ENCODE data around the gene TVP23C.
"Not testable (repeated sequence)": the region's sequence is repeated elsewhere in the genome, so short reads cannot be mapped to it uniquely, and the experiment has no call there.

TVP23C gene

GRCh38 chr17:15563375-15563857 lies at the start of gene TVP23C:
TVP23C (minus strand) TSS chr17:15563483; CDS start chr17:15563448, 35 bp downstream.
- peak; percentile 82 for DNase-seq

DNA sequence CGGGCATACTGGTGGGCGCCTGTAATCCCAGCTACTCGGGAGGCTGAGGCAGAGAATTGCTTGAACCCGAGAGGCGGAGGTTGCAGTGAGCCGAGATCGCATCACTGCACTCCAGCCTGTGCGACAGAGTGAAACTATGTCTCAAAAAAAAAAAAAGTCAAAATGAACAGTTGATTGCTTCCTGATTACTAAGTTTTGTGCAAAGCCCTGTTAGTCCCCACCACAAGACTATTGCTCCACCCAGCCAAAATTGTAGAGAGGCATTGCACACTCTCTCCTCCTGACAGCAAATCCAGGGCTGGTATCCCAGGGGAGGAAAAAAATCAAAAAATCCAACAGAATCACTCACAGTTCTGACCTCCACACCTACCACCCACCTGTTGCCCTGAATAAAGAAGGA lies 29.7 kb upstream of the TVP23C start:
- DNase-seq: not testable (repeated sequence)

- DNase-seq: not testable (repeated sequence)
Observed at GRCh38 chr17:15591986-15592385, 28.7 kb upstream of the TVP23C start.

- not testable (repeated sequence) for DNase-seq
Observed at GRCh38 chr17:15590844-15591243, 27.6 kb upstream of the TVP23C start.

DNA sequence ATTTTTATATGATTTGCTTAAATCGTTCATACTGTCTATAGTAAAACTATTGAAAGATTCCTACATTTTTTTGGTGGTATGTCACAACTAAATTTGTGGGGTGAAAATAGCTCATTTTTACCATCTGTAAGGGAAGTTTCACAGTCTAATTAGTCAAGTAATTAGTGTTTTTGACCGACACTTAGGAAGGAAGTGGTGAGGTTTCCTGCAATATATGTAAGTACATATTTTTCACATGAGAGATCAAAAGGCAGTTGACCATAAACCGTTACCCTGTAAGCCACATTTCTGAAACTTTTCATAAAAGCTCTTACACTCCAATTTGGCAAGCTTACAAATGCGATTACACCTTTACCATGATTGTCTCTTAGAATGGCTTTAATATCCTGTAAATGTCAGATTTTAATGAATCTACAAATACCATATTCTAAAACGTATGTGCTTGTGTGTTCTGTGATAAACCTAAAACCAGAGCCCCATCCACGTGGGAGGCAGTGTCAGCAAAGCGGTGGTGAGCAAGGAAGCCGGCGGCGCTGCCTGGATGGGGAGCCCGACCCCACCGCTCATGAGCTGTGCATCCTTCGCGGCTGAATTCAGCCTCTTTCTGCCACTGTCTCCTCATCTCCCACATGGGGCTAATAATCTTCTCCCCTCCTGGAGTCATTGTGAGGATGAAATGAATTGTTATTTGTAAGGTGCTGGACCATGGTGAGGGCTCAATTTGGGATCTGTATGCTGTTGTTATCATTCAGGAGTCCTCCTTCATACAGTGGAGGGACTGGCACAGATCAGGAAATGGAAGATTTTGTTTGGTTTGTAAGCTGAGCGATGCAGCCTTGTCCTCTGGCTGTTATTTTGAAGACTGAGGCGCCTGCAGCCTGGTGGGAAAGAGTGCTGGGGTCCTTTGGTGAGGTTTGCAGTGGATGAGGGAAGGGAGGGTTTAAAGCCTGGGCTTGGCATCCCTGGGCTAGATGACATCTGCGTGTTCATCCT lies 26.6 kb upstream of the TVP23C start:
- DNase-seq: peak; percentile 39

- not testable (repeated sequence) for DNase-seq
Observed at GRCh38 chr17:15588017-15588416, 24.7 kb upstream of the TVP23C start.

- DNase-seq: not testable (repeated sequence)
Observed at GRCh38 chr17:15583313-15583712, 20.0 kb upstream of the TVP23C start.

DNA sequence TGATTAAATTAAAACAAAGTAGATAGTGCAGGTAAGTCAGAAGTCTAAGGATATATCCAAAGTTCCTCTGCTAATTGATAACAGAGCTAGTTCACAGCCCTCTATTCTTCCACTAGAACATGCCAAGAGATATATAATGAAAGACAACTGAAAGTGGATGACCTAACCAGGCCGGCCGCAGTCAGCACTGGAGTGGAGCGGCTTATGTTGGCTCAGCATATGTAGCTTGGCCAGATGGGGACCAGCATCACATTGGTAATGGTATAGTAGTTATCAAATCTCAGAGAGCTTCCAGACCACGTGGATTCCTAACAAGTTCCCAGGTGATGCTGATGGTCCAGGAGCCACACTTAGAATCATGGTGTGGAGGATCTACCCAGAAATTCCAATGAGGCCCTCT lies 18.2 kb upstream of the TVP23C start:
- DNase-seq: not testable (repeated sequence)

DNA sequence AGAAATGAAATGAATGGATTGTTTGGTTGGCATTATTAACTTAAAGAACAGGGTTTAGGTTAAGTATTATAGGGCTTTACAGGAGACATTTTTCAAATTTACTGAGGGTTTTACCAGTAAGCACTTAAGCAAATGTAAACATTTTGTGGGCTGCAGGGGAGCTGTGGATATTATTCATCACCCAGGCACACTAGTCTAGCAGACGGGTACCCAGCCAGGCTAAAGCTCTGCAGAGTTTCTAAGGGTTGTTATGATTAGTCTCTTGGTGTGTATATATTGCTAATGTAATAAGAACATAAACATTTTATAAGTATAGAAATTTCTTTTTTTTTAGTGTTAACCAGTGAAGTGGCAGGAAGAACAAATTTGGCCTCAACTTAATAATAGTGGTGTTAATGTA lies 13.6 kb upstream of the TVP23C start:
- DNase-seq: not testable (repeated sequence)

GRCh38 chr17:15574660-15575059 lies 11.4 kb upstream of the TVP23C start:
- DNase-seq: not testable (repeated sequence)

DNA sequence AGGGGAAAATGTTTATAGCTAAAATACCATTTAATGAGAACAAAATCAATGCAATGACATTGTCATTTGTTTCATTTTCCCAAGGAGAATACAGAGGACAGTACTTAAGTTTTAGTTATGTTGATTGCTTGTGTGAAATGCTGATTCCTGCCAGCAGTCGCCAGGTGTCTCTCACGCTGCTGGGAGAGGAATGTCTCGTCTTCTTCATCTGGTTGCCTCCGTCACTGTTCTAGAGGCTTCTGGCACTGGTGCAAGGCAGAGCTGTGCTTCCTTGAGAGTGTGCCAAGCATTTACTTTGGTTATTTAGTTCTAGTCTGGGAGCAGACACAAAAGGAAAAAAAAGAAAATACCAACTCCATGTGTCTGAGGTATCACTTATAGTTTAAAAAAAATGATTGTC lies 10.6 kb upstream of the TVP23C start:
- not testable (repeated sequence) for DNase-seq

GRCh38 chr17:15562613-15563374 lies 489 bp downstream of the TVP23C start:
- DNase-seq: not testable (repeated sequence)

- not testable (repeated sequence) for DNase-seq
Observed at GRCh38 chr17:15561439-15561838, 1.8 kb downstream of the TVP23C start.

GRCh38 chr17:15558403-15559105 lies 4.7 kb downstream of the TVP23C start:
- not testable (repeated sequence) for DNase-seq

GRCh38 chr17:15557334-15557832 lies 5.9 kb downstream of the TVP23C start:
- not testable (repeated sequence) for DNase-seq

GRCh38 chr17:15552932-15553331 lies 10.4 kb downstream of the TVP23C start:
- DNase-seq: peak; percentile 17

GRCh38 chr17:15549552-15549951 lies 13.7 kb downstream of the TVP23C start:
- not testable (repeated sequence) for DNase-seq

- DNase-seq: not testable (repeated sequence)
Observed at GRCh38 chr17:15546604-15547003, 16.7 kb downstream of the TVP23C start.

DNA sequence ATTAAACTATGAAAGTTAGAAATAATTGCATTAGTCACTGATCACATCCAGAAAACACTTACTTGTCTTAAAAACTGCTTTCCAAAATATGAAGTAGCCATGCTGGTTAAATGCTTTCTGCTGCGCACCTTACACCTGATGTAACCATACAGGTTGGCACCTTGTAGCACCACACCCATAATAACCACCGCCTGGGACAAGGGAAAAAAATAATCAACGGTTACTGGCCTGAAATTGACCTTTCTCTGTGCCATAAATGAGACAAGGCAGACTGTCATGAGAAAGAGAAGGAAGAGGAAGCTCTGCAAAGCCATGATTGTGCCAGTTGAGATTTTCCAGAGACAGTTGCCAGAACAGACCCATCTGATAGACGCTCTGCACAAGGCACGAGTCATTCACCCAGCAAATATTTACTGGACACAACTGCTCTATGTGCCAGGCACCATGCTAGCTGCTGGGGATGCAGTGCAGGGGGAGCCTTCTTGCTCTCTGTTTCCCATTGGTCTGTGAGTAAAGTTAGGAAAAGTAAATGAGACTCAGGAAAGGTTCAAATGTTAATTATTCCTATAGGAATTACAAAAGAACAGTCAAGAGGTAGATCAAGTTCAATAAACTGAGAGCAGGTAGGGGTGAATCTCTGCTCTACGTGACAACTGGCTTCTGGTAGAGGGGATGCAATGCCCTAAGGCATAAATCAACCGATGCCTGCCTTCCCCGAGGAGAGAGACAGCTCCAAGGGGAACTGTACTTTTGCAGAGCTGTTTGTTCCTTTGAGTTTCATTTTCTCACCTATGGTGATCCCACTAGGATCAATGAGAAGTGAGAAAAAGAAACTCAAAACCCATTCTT lies 22.7 kb downstream of the TVP23C start:
- DNase-seq: not testable (repeated sequence)

DNA sequence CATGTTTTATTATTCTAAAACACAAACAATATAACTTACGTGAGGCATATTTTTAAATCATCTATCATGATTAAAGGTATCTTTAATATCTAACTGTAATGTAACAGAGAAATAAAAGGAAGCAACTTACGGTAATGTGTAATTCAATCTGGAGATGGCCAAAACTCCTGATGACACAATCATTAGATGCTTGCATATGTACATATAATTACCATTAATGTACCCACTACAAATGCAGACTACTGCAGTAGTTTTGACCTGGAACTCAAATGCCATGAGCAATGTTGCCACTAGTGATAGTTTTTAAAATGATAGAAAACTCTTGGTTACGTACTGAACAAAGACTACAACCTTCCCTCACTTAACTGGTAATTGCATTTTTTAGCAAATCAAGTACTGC lies 30.2 kb downstream of the TVP23C start:
- DNase-seq: not testable (repeated sequence)

All from CD4-positive, alpha-beta T cell treated with Interleukin-17A for 1 hour (primary cell).